SU-DHL-6 (cell line): ENCODE results near the gene GABBR2.

Source experiments
- H2AFZ ChIP-seq: fragments of 200-600 bp; sonication (generic); 2 replicates; pipeline ENCODE4 v1.6.1; 2014; ENCODE audit warnings: low read depth, mild to moderate bottlenecking, moderate library complexity, mixed read lengths, antibody characterized with exemption, low read length; ENCODE audit not compliant: severe bottlenecking
- H3F3A ChIP-seq: fragments of 200-600 bp; shearing (Covaris generic); 2 replicates; pipeline ENCODE4 v1.6.0; 2016; ENCODE audit warnings: antibody characterized with exemption, mild to moderate bottlenecking; ENCODE audit not compliant: insufficient read depth
- H3K27ac ChIP-seq: fragments of 200-600 bp; sonication (generic); 2 replicates; pipeline ENCODE4 v1.5.1; 2016; ENCODE audit warnings: low read depth, mild to moderate bottlenecking, low read length, moderate library complexity, mixed read lengths
- H3K27me3 ChIP-seq: fragments of 200-600 bp; sonication (generic), shearing (Covaris generic); 2 replicates; pipeline ENCODE4 v1.6.0; 2014; ENCODE audit warnings: mild to moderate bottlenecking, low read length
- H3K36me3 ChIP-seq: fragments of 200-600 bp; sonication (generic); 2 replicates; pipeline ENCODE4 v1.6.1; 2014; ENCODE audit warnings: mild to moderate bottlenecking, low read length, mixed read lengths
- H3K4me2 ChIP-seq: fragments of 300-600, 200-600 bp; shearing (Covaris generic), sonication (generic); 2 replicates; pipeline ENCODE4 v1.6.0; 2014; ENCODE audit warnings: low read length, low read depth, mild to moderate bottlenecking; ENCODE audit not compliant: poor library complexity, severe bottlenecking
- H3K4me3 ChIP-seq: fragments of 200-600 bp; sonication (generic); 2 replicates; pipeline ENCODE4 v1.5.1; 2014; ENCODE audit warnings: antibody characterized with exemption, low read length, mild to moderate bottlenecking, mixed read lengths; ENCODE audit not compliant: insufficient read depth, poor library complexity, severe bottlenecking
- H3K79me2 ChIP-seq: fragments of 200-600 bp; sonication (generic); 2 replicates; pipeline ENCODE4 v1.6.1; 2014; ENCODE audit warnings: mild to moderate bottlenecking, low read length, moderate library complexity; ENCODE audit not compliant: insufficient read depth
- H3K9ac ChIP-seq: fragments of 200-600 bp; sonication (generic); 2 replicates; pipeline ENCODE4 v1.7.0; 2014; ENCODE audit warnings: mild to moderate bottlenecking, low read length
- H3K9me2 ChIP-seq: fragments of 200-600 bp; sonication (generic); replicated peaks from 2 replicates; pipeline ENCODE4 v1.6.1; 2014; ENCODE audit warnings: low read length; ENCODE audit not compliant: insufficient read depth
- H3K9me3 ChIP-seq: fragments of 200-600 bp; sonication (generic); 2 replicates; pipeline ENCODE4 v1.6.1; 2014; ENCODE audit warnings: low read length, mixed read lengths; ENCODE audit not compliant: insufficient read depth
- H4K20me1 ChIP-seq: fragments of 200-600 bp; sonication (generic); 2 replicates; pipeline ENCODE4 v1.6.1; 2014; ENCODE audit warnings: low read depth, mild to moderate bottlenecking, antibody characterized with exemption, low read length, moderate library complexity, mixed read lengths
- EZH2phosphoT487 ChIP-seq: fragments of 200-600 bp; sonication (generic), shearing (Covaris generic); conservative IDR thresholded peaks from 2 replicates; pipeline ENCODE4 v1.6.1; 2018; ENCODE audit warnings: mild to moderate bottlenecking, antibody characterized with exemption, low read length, moderate library complexity, mixed read lengths
- TF ChIP-seq, protein P1 (sequence below): fragments of 200-600 bp; sonication (generic); IDR thresholded peaks from one replicate; pipeline ENCODE4 v1.5.1; 2017; ENCODE audit warnings: antibody characterized with exemption, mild to moderate bottlenecking, low read length, moderate library complexity; ENCODE audit not compliant: insufficient read depth, poor library complexity, severe bottlenecking

GABBR2 gene

DNA sequence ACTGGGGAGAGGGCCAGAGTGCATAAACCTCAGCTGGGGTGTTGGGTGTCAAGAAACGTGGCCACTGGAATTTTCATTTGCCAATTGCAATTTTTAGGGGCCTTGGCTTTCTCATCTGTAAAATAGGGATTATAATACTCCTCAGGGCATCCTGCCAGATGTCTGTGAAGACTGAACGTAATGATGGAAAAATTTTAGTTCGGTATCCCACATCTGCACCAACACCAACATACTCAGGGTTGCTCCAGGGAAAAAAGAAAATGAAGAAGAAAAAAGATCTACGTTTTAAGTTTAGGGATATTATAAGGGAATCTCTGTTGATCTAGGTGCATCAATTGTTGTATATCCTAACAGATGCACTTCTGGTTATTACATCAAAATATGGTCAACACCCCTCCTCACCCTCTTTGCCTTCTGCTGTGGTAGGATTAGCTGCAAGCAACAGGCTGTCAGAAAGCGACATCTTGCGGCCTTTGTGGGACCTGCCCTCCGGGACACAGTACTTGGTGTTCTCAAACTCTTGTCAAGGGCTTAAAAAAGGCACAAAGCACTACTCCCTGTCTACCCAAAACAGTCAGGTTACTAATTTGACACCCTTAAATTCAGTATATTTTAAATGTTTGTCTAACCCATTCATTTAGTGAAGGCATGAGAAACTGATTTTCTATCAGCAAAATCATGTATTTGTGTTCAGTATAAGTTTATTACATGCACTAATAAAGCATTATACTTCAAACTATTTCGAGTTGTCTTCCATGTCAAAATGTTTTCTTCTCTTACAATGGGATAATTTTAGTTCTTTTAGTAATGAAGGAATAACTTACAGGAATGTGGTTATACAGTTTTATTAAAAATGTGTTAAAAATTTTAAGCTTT, 445.0 kb downstream of the GABBR2 start:
- Histone ChIP-seq H3K27ac (no peak overlapping the region), H3K4me2 (no peak overlapping the region), H4K20me1 (no peaks in the 10 kb centered on the region), H3F3A (no peaks in the 10 kb centered on the region), H3K79me2 (no peaks in the 10 kb centered on the region), H3K4me3 (no peak overlapping the region), H2AFZ (no peak overlapping the region), H3K9ac (no peak overlapping the region), H3K27me3 (no peaks in the 10 kb centered on the region), H3K9me3 (no peaks in the 10 kb centered on the region), H3K36me3 (no peaks in the 10 kb centered on the region), H3K9me2 (no peaks in the 10 kb centered on the region)
- no peak for TF ChIP-seq EZH2phosphoT487
- TF ChIP-seq, protein P1, sequence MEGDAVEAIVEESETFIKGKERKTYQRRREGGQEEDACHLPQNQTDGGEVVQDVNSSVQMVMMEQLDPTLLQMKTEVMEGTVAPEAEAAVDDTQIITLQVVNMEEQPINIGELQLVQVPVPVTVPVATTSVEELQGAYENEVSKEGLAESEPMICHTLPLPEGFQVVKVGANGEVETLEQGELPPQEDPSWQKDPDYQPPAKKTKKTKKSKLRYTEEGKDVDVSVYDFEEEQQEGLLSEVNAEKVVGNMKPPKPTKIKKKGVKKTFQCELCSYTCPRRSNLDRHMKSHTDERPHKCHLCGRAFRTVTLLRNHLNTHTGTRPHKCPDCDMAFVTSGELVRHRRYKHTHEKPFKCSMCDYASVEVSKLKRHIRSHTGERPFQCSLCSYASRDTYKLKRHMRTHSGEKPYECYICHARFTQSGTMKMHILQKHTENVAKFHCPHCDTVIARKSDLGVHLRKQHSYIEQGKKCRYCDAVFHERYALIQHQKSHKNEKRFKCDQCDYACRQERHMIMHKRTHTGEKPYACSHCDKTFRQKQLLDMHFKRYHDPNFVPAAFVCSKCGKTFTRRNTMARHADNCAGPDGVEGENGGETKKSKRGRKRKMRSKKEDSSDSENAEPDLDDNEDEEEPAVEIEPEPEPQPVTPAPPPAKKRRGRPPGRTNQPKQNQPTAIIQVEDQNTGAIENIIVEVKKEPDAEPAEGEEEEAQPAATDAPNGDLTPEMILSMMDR, result peak; percentile 87

DNA sequence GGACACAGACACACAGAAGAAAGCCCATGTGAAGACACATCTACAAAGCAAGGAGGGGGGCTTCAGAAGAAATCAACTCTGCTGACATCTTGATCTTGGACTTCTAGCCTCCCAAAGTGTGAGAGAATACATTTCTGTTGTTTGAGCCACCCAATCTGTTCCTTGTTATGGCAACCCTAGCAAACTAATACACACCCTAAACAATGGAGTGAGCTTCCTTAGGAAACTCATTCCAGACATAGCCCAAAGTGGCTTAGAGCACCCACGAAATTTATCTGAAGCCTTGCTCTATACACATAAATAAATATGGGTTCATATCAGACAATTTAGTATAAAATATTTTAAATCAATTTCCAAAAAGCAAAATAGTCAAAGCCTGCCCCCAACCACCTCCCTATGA, 445.7 kb downstream of the GABBR2 start:
- Histone ChIP-seq H3K4me2 (no peak overlapping the region), H3K4me3 (no peak overlapping the region), H4K20me1 (no peaks in the 10 kb centered on the region), H3K27ac (no peak overlapping the region), H3K9ac (no peak overlapping the region), H3F3A (no peaks in the 10 kb centered on the region), H3K9me3 (no peaks in the 10 kb centered on the region), H3K9me2 (no peaks in the 10 kb centered on the region), H3K36me3 (no peaks in the 10 kb centered on the region), H3K79me2 (no peaks in the 10 kb centered on the region), H2AFZ (no peak overlapping the region), H3K27me3 (no peaks in the 10 kb centered on the region)
- TF ChIP-seq EZH2phosphoT487, result no peak
- TF ChIP-seq, protein P1, result no peak

DNA sequence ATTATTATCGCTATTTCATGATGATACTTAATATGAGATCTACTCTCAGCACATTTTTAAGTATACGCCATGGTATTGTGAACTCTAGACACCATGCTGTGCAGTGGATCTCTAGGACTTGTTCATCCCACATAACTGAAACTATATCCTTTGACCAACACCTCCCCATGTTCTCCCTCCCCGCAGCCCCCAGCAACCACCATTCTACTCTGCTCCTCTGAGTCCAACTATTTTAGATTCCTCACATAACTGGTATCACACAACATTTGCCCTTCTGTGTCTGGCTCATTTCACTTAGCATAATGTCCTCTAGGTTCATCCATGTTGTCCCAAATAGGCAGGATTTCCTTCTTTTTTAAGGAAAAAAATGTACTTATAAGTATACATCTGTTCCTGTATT, 446.7 kb downstream of the GABBR2 start:
- no peak overlapping the region for H3K27ac ChIP-seq
- no peaks in the 10 kb centered on the region for H4K20me1 ChIP-seq
- no peak overlapping the region for H3K4me2 ChIP-seq
- no peak overlapping the region for H3K4me3 ChIP-seq
- H3F3A ChIP-seq, result no peaks in the 10 kb centered on the region
- TF ChIP-seq EZH2phosphoT487, result no peak
- TF ChIP-seq, protein P1, result no peak
- H2AFZ ChIP-seq, result no peak overlapping the region
- H3K27me3 ChIP-seq, result no peaks in the 10 kb centered on the region
- H3K36me3 ChIP-seq, result no peaks in the 10 kb centered on the region
- no peaks in the 10 kb centered on the region for H3K9me3 ChIP-seq
- H3K9me2 ChIP-seq, result no peaks in the 10 kb centered on the region
- no peaks in the 10 kb centered on the region for H3K79me2 ChIP-seq
- no peak overlapping the region for H3K9ac ChIP-seq
